Measurements from ENCODE around the gene BPTF. TPM values are rescaled to one million over a fixed set of nuclear protein-coding genes. Genes with fewer than 3 reads are reported as not detected.
"Not testable (repeated sequence)": the region's sequence is repeated elsewhere in the genome, so short reads cannot be mapped to it uniquely, and the experiment has no call there.

Gene BPTF
- total RNA-seq, 4 donors from 2014 or later = 29.3 to 43.9 (median 38.1) TPM

- no peak for DNase-seq
- no peaks in the 10 kb centered on the region for H3K36me3 ChIP-seq
- no peaks in the 10 kb centered on the region for H3K27me3 ChIP-seq
- peak overlapping the region; percentile 94 to 96 (median 94) for H3K27ac ChIP-seq
- no peaks in the 10 kb centered on the region for H3K9me3 ChIP-seq
- peaks cover 11 to 18% of the 10 kb centered on the region in 2 donors for H3K4me1 ChIP-seq
- ATAC-seq = no peak
- intact Hi-C loops (cut with DNase I; ENCODE audit: low total_unique reads) = loop anchor here (5.0 kb wide), 1 partner anchor 1693 kb away; the partner anchor contains the start of gene PRKCA
- peak overlapping the region; percentile 69 to 86 (median 82) for H3K4me3 ChIP-seq
- TF ChIP-seq CTCF (IDR thresholded peaks at IDR 0.05 in 4 of 5, conservative IDR thresholded peaks at IDR 0.05 in 1 of 5) (no peak), POLR2A (IDR thresholded peaks at IDR 0.05) (no peak)
- in situ Hi-C loops (cut with MboI; ENCODE audit: low sequenced_read_pairs in 4 of 4) = no loop called here
These were observed 169.7 kb downstream of the BPTF start for GRCh38 chr17:67994817-67995569.

GRCh38 chr17:67995570-67996263, 170.4 kb downstream of the BPTF start:
- TF ChIP-seq POLR2A (IDR thresholded peaks at IDR 0.05) = no peak
- TF ChIP-seq CTCF (IDR thresholded peaks at IDR 0.05 in 4 of 5, conservative IDR thresholded peaks at IDR 0.05 in 1 of 5) = no peak

GRCh38 chr17:67996301-67997171, 171.2 kb downstream of the BPTF start, which contains the start of gene C17orf58:
Gene C17orf58, minus strand, starts transcription at chr17:67996469. Its CDS starts 271 bp downstream, at chr17:67996198.
- H3K27me3 ChIP-seq; intact Hi-C loops (cut with DNase I; ENCODE audit: low total_unique reads); H3K9me3 ChIP-seq; DNase-seq; ATAC-seq; H3K36me3 ChIP-seq; in situ Hi-C loops (cut with MboI; ENCODE audit: low sequenced_read_pairs in 4 of 4): not testable (repeated sequence)
- peak within 1 kb of the TSS; percentile 69 to 86 (median 82) for H3K4me3 ChIP-seq
- peaks cover 11 to 18% of the 10 kb centered on the region in 2 donors for H3K4me1 ChIP-seq
- peak within 1 kb of the TSS; percentile 94 to 96 (median 94) for H3K27ac ChIP-seq

More at GRCh38 chr17:67995570-67996263, 170.4 kb downstream of the BPTF start:
- ATAC-seq (no peak), DNase-seq (no peak)
- Histone ChIP-seq H3K36me3 (no peaks in the 10 kb centered on the region), H3K9me3 (no peaks in the 10 kb centered on the region), H3K4me1 (peaks cover 11 to 18% of the 10 kb centered on the region in 2 donors), H3K27me3 (no peaks in the 10 kb centered on the region), H3K4me3 (peak overlapping the region; percentile 69 to 86 (median 82)), H3K27ac (peak overlapping the region; percentile 94 to 96 (median 94))
- in situ Hi-C loops (cut with MboI; ENCODE audit: low sequenced_read_pairs in 4 of 4) (no loop called here), intact Hi-C loops (cut with DNase I; ENCODE audit: low total_unique reads) (no loop called here)

GRCh38 chr17:67998466-67998865, 173.2 kb downstream of the BPTF start:
- H3K4me3 ChIP-seq = no peak overlapping the region
- H3K36me3 ChIP-seq = no peaks in the 10 kb centered on the region
- intact Hi-C loops (cut with DNase I; ENCODE audit: low total_unique reads) (no loop called here), in situ Hi-C loops (cut with MboI; ENCODE audit: low sequenced_read_pairs in 4 of 4) (no loop called here)
- no peak for ATAC-seq
- no peaks in the 10 kb centered on the region for H3K27me3 ChIP-seq
- H3K4me1 ChIP-seq = peaks cover 10 to 11% of the 10 kb centered on the region in 2 donors
- no peak for DNase-seq
- H3K27ac ChIP-seq = no peak overlapping the region
- TF ChIP-seq POLR2A (IDR thresholded peaks at IDR 0.05) = no peak
- TF ChIP-seq CTCF (IDR thresholded peaks at IDR 0.05 in 4 of 5, conservative IDR thresholded peaks at IDR 0.05 in 1 of 5) = no peak
- H3K9me3 ChIP-seq = no peaks in the 10 kb centered on the region
